ENCODE data around the gene NMRK1.

The NMRK1 gene

GRCh38 chr9:75130621-75131230, 42.8 kb upstream of the NMRK1 start:
- DNase-seq, result no peak
- no peak for TF ChIP-seq CTCF (IDR thresholded peaks at IDR 0.05; ENCODE audit: low read depth, low read length, missing control alignments)
- no peak overlapping the region for H3K4me3 ChIP-seq (ENCODE audit: low read depth, low read length)
- in situ Hi-C loops (cut with HindIII; ENCODE audit: low pct_ligation_motif_present, low sequenced_read_pairs), result no loop called here
- H3K27me3 ChIP-seq (replicated peaks), result no peaks in the 10 kb centered on the region
- H3K36me3 ChIP-seq (replicated peaks), result peaks cover 10% of the 10 kb centered on the region
- no peak overlapping the region for H3K27ac ChIP-seq

GRCh38 chr9:75130172-75130571, 42.2 kb upstream of the NMRK1 start:
- Histone ChIP-seq H3K4me3 (ENCODE audit: low read depth, low read length) (no peak overlapping the region), H3K27me3 (replicated peaks) (no peaks in the 10 kb centered on the region), H3K36me3 (replicated peaks) (peaks cover 10% of the 10 kb centered on the region), H3K27ac (no peak overlapping the region)
- no peak for TF ChIP-seq CTCF (IDR thresholded peaks at IDR 0.05; ENCODE audit: low read depth, low read length, missing control alignments)
- in situ Hi-C loops (cut with HindIII; ENCODE audit: low pct_ligation_motif_present, low sequenced_read_pairs), result no loop called here
- no peak for DNase-seq

GRCh38 chr9:75128535-75128934, 40.6 kb upstream of the NMRK1 start:
- no peak for TF ChIP-seq CTCF (IDR thresholded peaks at IDR 0.05; ENCODE audit: low read depth, low read length, missing control alignments)
- no peak for DNase-seq
- Histone ChIP-seq H3K27ac (no peak overlapping the region), H3K27me3 (replicated peaks) (no peaks in the 10 kb centered on the region), H3K36me3 (replicated peaks) (peaks cover 10% of the 10 kb centered on the region), H3K4me3 (ENCODE audit: low read depth, low read length) (no peak overlapping the region)
- in situ Hi-C loops (cut with HindIII; ENCODE audit: low pct_ligation_motif_present, low sequenced_read_pairs), result no loop called here

- H3K27me3 ChIP-seq (replicated peaks), result no peaks in the 10 kb centered on the region
- no peak for DNase-seq
- no peak overlapping the region for H3K27ac ChIP-seq
- in situ Hi-C loops (cut with HindIII; ENCODE audit: low pct_ligation_motif_present, low sequenced_read_pairs), result no loop called here
- peaks cover 3% of the 10 kb centered on the region for H3K36me3 ChIP-seq (replicated peaks)
- H3K4me3 ChIP-seq (ENCODE audit: low read depth, low read length), result no peak overlapping the region
- TF ChIP-seq CTCF (IDR thresholded peaks at IDR 0.05; ENCODE audit: low read depth, low read length, missing control alignments), result no peak
Observed at GRCh38 chr9:75123696-75124095, 35.7 kb upstream of the NMRK1 start.

- H3K27me3 ChIP-seq (replicated peaks), result no peaks in the 10 kb centered on the region
- H3K36me3 ChIP-seq (replicated peaks), result peaks cover 3% of the 10 kb centered on the region
- no peak for DNase-seq
- in situ Hi-C loops (cut with HindIII; ENCODE audit: low pct_ligation_motif_present, low sequenced_read_pairs), result no loop called here
- no peak overlapping the region for H3K27ac ChIP-seq
- TF ChIP-seq CTCF (IDR thresholded peaks at IDR 0.05; ENCODE audit: low read depth, low read length, missing control alignments), result no peak
- H3K4me3 ChIP-seq (ENCODE audit: low read depth, low read length), result no peak overlapping the region
Observed at GRCh38 chr9:75121914-75122558, 34.1 kb upstream of the NMRK1 start.

GRCh38 chr9:75120686-75121085, 32.7 kb upstream of the NMRK1 start:
- in situ Hi-C loops (cut with HindIII; ENCODE audit: low pct_ligation_motif_present, low sequenced_read_pairs), result no loop called here
- peaks cover 3% of the 10 kb centered on the region for H3K36me3 ChIP-seq (replicated peaks)
- no peak for DNase-seq
- no peak for TF ChIP-seq CTCF (IDR thresholded peaks at IDR 0.05; ENCODE audit: low read depth, low read length, missing control alignments)
- H3K27ac ChIP-seq, result no peak overlapping the region
- no peaks in the 10 kb centered on the region for H3K27me3 ChIP-seq (replicated peaks)
- H3K4me3 ChIP-seq (ENCODE audit: low read depth, low read length), result no peak overlapping the region

Data from brain microvascular endothelial cell (primary cell).